Measurements from ENCODE around the gene TGFBR3. TPM values are rescaled to one million over a fixed set of nuclear protein-coding genes. Genes with fewer than 3 reads are reported as not detected.

Gene TGFBR3
- polyA plus RNA-seq, 1 experiment, result 8.2 TPM

- CTCF ChIA-PET, result interaction anchor here (1.1 to 1.2 kb wide), 2 partner anchors 10 to 161 kb away, joined by 3 read pairs; no protein-coding TSS in a partner anchor
- Histone ChIP-seq H3K27me3 (ENCODE audit: control insufficient read depth, insufficient read depth, low read length) (no peaks in the 10 kb centered on the region), H3K36me3 (ENCODE audit: control insufficient read depth, insufficient read depth, low read length) (no peaks in the 10 kb centered on the region), H3K4me3 (ENCODE audit: low read depth, low read length) (no peak overlapping the region)
- POLR2A ChIA-PET, result interaction anchor here (0.6 kb wide), 1 partner anchor 23 kb away, joined by 6 read pairs; no protein-coding TSS in a partner anchor
- TF ChIP-seq CTCF (IDR thresholded peaks at IDR 0.05; ENCODE audit: insufficient read depth, low read depth, low read length), result no peak
- no peak for DNase-seq (ENCODE audit: low read depth)
Measured at GRCh38 chr1:91754348-91754747, 131.6 kb downstream of the TGFBR3 start.

GRCh38 chr1:91753878-91754277 is 132.1 kb downstream of the TGFBR3 start:
- H3K4me3 ChIP-seq (ENCODE audit: low read depth, low read length), result no peak overlapping the region
- ChIA-PET POLR2A (no interaction called here), CTCF (interaction anchor here (1.1 to 1.2 kb wide), 2 partner anchors 10 to 162 kb away, joined by 3 read pairs; no protein-coding TSS in a partner anchor)
- TF ChIP-seq CTCF (IDR thresholded peaks at IDR 0.05; ENCODE audit: insufficient read depth, low read depth, low read length), result no peak
- H3K36me3 ChIP-seq (ENCODE audit: control insufficient read depth, insufficient read depth, low read length), result no peaks in the 10 kb centered on the region
- no peak for DNase-seq (ENCODE audit: low read depth)
- no peaks in the 10 kb centered on the region for H3K27me3 ChIP-seq (ENCODE audit: control insufficient read depth, insufficient read depth, low read length)

GRCh38 chr1:91752324-91752723 is 133.6 kb downstream of the TGFBR3 start:
- DNase-seq (ENCODE audit: low read depth), result no peak
- no peak for TF ChIP-seq CTCF (IDR thresholded peaks at IDR 0.05; ENCODE audit: insufficient read depth, low read depth, low read length)
- H3K4me3 ChIP-seq (ENCODE audit: low read depth, low read length), result no peak overlapping the region
- ChIA-PET POLR2A (no interaction called here), CTCF (interaction anchor here (0.7 to 1.8 kb wide), 5 partner anchors 9 to 240 kb away, joined by 3 to 7 read pairs (median 4); no protein-coding TSS in a partner anchor)
- H3K36me3 ChIP-seq (ENCODE audit: control insufficient read depth, insufficient read depth, low read length), result no peaks in the 10 kb centered on the region
- H3K27me3 ChIP-seq (ENCODE audit: control insufficient read depth, insufficient read depth, low read length), result no peaks in the 10 kb centered on the region

- H3K27me3 ChIP-seq (ENCODE audit: control insufficient read depth, insufficient read depth, low read length), result no peaks in the 10 kb centered on the region
- no peaks in the 10 kb centered on the region for H3K36me3 ChIP-seq (ENCODE audit: control insufficient read depth, insufficient read depth, low read length)
- peak; percentile 84 for DNase-seq (ENCODE audit: low read depth)
- POLR2A ChIA-PET, result no interaction called here
- TF ChIP-seq CTCF (IDR thresholded peaks at IDR 0.05; ENCODE audit: insufficient read depth, low read depth, low read length), result no peak
- CTCF ChIA-PET, result interaction anchor here (1.0 to 1.8 kb wide), 3 partner anchors 10 to 239 kb away, joined by 4 to 7 read pairs (median 4); no protein-coding TSS in a partner anchor
- no peak overlapping the region for H3K4me3 ChIP-seq (ENCODE audit: low read depth, low read length)
Measured at GRCh38 chr1:91751275-91751674, 134.7 kb downstream of the TGFBR3 start.

- CTCF ChIA-PET, result interaction anchor here (0.7 kb wide), 1 partner anchor 239 kb away, joined by 3 read pairs; no protein-coding TSS in a partner anchor
- POLR2A ChIA-PET, result no interaction called here
- TF ChIP-seq CTCF (IDR thresholded peaks at IDR 0.05; ENCODE audit: insufficient read depth, low read depth, low read length), result no peak
- Histone ChIP-seq H3K36me3 (ENCODE audit: control insufficient read depth, insufficient read depth, low read length) (no peaks in the 10 kb centered on the region), H3K27me3 (ENCODE audit: control insufficient read depth, insufficient read depth, low read length) (no peaks in the 10 kb centered on the region), H3K4me3 (ENCODE audit: low read depth, low read length) (no peak overlapping the region)
- DNase-seq (ENCODE audit: low read depth), result no peak
Measured at GRCh38 chr1:91750398-91750996, 135.5 kb downstream of the TGFBR3 start.
